Spleen (tissue), 7 donors: Measurements from ENCODE around the gene OBP2A.

Experiments
- POLR2A ChIP-seq, 3 donors: fragments of 450-650 bp; IDR thresholded peaks; one replicate each; pipeline ENCODE4 v1.5.1; 2017; ENCODE audit warnings: antibody characterized with exemption in 3 of 3, mild to moderate bottlenecking in 1 of 3
- POLR2AphosphoS5 ChIP-seq, 3 donors: sonication (generic); formaldehyde crosslinking; IDR thresholded peaks; one replicate each; pipeline ENCODE4 v1.5.1; 2017; ENCODE audit warnings: antibody characterized with exemption in 3 of 3
- TF ChIP-seq, protein P1 (sequence below), 11 experiments: fragments of 200-600 bp in 7 of 11; fragments of 450-650 bp in 4 of 11; sonication (generic) in 4 of 11; IDR thresholded peaks in 8 of 11; conservative IDR thresholded peaks in 3 of 11; 1 replicate in 7 of 11; 2 replicates in 4 of 11; pipeline versions ENCODE4 v1.4.0 to v1.8.0; 2016 to 2021; ENCODE audit warnings: antibody characterized with exemption in 11 of 11, inconsistent platforms in 4 of 11, mild to moderate bottlenecking in 1 of 11
- donor health status: DM: no; HTN: no; CAD: no; lungs with moderate emphysema.
- donor health status: DM: no; HTN: no; CAD: no.
- donor health status: DM: no; HTN: no; CAD: no.

DNA sequence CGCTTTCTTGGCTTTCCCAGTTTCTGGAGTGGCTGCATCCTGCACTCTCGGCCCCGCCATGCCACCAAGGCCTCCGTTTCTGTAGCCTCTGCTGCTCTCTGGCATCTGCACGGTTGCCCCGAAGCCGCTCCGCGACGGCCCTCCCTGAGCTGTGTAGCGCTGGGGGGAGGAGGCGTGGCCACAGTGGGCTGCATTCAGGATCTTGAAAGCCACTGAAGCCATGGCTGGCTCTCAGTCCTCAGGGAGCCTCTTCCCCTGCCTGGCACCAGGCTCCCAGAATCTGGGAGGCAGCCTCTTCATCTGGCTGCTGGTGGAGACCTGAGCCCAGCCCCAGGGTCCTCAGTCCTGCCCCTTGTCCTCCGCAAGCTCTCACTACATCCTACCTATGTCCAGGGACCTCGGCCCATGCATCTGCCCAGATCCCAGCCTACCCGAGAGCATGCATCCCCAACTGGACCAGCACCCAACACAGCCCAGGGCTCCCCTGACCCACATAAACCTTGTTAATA is 40.7 kb downstream of the OBP2A start:
- no peak for TF ChIP-seq POLR2A (IDR thresholded peaks at IDR 0.05)
- TF ChIP-seq, protein P1, sequence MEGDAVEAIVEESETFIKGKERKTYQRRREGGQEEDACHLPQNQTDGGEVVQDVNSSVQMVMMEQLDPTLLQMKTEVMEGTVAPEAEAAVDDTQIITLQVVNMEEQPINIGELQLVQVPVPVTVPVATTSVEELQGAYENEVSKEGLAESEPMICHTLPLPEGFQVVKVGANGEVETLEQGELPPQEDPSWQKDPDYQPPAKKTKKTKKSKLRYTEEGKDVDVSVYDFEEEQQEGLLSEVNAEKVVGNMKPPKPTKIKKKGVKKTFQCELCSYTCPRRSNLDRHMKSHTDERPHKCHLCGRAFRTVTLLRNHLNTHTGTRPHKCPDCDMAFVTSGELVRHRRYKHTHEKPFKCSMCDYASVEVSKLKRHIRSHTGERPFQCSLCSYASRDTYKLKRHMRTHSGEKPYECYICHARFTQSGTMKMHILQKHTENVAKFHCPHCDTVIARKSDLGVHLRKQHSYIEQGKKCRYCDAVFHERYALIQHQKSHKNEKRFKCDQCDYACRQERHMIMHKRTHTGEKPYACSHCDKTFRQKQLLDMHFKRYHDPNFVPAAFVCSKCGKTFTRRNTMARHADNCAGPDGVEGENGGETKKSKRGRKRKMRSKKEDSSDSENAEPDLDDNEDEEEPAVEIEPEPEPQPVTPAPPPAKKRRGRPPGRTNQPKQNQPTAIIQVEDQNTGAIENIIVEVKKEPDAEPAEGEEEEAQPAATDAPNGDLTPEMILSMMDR (IDR thresholded peaks at IDR 0.05 in 8 of 11, conservative IDR thresholded peaks at IDR 0.05 in 3 of 11) = no peak
- TF ChIP-seq POLR2AphosphoS5 (IDR thresholded peaks at IDR 0.05) = no peak
